Activated T-cell treated with anti-CD3 and anti-CD28 coated beads, Interleukin-2, amount 50 U/mL, for 48 hours (primary cell): ENCODE data around the gene RAB12.
"Not testable (repeated sequence)": the region's sequence is repeated elsewhere in the genome, so short reads cannot be mapped to it uniquely, and the experiment has no call there.

ENCODE experiments used
- DNase-seq, 2 experiments: peaks; one replicate each; pipeline ENCODE4 v3.0.0-alpha.2; 2020

The RAB12 gene

DNA sequence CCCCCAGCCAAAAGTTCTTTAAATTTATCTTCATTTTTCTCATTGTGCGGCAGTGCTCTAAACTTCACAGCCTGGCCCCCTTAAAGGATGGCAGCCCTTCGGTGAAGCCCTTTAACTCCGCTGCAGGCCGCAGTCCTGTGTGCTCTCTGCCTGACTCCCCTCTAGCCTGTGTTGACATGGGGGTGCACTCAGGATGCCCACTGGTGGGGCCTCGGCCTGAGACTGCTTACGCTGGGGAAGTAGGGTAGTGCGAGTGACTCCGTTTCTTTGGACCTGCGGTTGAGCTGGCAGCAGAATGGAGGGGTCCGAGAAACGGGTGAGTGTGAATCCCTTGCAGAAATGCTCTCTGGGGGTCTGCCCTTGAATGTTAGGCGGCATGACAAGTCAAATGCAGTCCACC, 5.6 kb downstream of the RAB12 start:
- no peak for DNase-seq

- DNase-seq, result no peak
Observed at GRCh38 chr18:8615397-8616027, 6.3 kb downstream of the RAB12 start.

- DNase-seq, result no peak
Observed at GRCh38 chr18:8616028-8616401, 6.8 kb downstream of the RAB12 start.

DNA sequence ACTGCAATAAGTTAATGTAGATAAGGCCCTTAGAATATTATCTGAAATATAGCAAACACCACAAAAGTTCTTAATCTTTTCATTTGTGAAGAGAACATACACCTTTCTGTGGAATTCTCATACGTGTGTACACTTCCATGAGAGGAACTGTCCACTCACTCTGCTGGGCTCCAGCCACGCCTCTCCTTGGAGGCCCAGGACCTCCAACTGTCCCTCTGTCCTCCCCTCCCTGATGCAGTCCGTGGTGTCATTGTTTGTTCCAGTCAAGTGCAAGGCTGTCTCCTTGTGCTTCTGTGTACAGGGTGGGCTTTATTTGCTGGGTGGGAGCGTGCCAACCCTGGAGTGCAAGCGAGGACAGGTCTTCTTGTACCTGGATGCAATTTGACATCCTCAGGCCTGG, 8.7 kb downstream of the RAB12 start:
- DNase-seq, result no peak

DNA sequence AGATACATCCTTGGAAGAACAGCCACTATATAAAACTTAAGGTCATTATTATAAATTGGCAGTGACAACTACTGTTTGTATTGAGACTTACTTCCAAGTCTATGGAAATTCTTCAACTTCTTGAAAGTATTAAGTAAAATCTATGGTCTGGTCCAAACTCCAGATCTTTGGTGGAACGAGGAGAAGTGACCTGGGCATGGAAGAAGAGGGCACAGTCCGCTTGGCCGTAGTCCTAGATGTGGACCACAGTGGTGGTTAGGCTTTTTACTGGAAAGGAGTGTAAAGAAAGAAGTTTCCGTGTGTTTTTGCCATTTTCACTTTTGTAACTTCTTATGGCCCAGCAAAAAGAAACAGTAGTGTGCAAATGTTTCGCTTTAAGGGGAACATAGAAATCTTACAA, 9.8 kb downstream of the RAB12 start:
- no peak for DNase-seq

GRCh38 chr18:8619835-8620577, 10.8 kb downstream of the RAB12 start:
- no peak for DNase-seq

GRCh38 chr18:8620845-8621244, 11.6 kb downstream of the RAB12 start:
- no peak for DNase-seq

DNA sequence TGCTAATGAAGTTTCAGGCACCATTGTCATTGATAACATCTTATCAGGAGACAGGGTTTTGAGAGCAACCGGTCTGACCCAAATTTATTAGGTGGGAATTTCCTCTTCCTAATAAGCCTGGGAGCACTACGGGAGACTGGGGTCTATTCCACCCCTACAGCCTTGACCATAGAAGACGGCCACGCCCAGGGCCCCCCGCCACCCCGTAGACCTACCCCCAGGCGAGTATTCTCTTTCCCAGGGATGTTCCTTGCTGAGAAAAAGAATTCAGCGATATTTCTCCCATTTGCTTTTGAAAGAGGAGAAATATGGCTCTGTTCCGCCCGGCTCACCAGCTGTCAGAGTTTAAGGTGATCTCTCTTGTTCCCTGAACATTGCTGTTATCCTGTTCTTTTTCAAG, 13.4 kb downstream of the RAB12 start:
- not testable (repeated sequence) for DNase-seq

DNA sequence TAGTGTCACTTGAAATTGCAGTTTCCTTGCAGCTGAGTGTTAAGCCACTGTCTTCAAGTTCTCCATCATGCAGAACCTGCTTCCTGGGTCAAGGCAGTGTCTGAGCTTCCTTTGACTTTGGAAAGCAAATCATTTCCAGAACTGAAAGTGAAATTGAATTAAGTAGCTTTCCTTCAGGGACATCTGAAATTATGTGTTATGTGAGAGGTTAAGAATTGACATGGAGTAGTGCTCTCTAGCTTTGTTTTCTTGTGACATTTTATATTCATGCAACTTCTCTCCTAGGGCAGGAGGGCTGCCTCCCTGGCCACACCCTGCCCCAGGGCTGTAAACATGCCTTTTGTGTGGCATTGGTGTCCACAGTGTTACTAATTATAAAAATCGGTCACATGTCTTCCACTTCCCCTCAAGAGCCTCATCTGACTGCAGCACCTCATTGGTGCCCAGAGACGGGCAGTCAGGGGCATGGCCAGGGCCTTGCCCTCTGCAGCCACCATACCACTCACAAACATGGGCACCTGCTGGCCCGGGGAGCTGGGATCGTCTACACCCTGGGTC, 14.4 kb downstream of the RAB12 start:
- no peak for DNase-seq

- no peak for DNase-seq
Observed at GRCh38 chr18:8625461-8626092, 16.3 kb downstream of the RAB12 start.

DNA sequence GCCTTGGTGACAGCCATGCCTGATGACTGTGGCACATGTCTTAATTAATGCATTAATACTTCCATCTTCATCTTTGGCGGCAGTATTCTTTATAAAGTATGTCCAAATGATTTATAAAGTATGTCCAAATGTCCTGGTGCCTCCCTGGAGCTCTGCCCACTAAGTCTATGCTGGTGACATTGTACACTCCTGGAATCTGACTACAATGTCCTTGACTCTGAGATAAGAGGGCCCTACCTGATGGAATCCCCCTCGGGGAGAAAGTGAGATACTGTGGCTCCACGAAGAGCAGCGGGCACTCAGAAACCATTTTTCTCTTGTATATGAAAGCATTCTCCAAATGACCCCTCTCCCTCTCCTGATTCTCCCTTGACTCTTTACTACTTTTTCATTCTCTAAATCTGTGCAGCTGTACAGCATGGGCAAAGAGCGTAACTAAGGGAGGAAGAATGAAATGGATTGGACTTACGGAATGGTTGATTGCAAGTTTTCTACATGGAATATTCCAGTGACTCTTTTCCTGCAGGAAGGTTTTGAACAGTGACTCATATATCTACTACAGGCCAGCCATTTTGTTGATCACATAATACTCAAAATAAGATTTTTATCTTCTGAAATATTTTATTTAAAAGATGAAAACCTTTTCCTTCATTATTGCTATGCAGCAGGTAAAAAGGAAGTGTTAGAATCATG, 17.3 kb downstream of the RAB12 start:
- DNase-seq, result no peak

- no peak for DNase-seq
Observed at GRCh38 chr18:8627107-8627472, 17.9 kb downstream of the RAB12 start.

GRCh38 chr18:8627540-8627939, 18.3 kb downstream of the RAB12 start:
- no peak for DNase-seq

- DNase-seq, result no peak
Observed at GRCh38 chr18:8629602-8630001, 20.4 kb downstream of the RAB12 start.

DNA sequence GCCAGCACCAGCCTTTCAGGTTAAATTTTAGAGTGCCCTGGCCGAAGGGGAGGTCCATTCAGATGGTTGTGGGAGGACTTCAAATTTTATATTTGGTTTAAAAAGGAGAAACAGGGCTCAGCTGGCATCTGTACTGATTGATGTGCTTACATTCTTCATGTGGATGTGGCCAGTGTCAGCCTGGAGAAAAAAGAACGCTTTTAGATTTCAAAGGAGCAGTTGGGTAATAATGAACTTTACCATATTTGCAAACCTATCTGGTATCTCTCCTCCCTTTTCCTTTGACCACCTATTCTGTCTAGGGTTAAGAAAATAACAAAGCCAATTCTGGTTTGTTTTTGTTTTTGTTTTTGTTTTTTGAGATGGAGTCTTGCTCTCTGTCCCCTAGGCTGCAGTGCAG, 21.3 kb downstream of the RAB12 start:
- DNase-seq, result no peak

- DNase-seq, result no peak
Observed at GRCh38 chr18:8631265-8631664, 22.0 kb downstream of the RAB12 start.

DNA sequence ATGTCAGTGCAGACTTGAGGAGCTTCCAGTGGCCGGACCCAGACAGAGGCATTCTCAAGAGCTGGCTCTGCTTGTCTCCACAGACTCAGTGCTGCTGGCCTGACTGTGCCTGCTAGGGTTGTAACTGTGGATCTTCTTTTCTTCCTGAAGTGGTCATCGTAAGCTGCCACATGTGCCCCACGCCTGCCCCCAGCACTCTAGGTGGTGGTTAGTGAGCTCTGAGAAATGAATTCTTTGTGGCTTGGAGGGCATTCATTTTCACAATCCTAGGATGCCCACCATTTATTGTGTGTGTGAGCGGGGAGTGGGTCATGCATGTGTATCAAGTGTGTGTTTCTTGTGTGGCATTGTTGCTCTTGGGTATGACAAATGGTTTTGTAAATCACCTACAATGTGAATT, 23.1 kb downstream of the RAB12 start:
- DNase-seq, result no peak

DNA sequence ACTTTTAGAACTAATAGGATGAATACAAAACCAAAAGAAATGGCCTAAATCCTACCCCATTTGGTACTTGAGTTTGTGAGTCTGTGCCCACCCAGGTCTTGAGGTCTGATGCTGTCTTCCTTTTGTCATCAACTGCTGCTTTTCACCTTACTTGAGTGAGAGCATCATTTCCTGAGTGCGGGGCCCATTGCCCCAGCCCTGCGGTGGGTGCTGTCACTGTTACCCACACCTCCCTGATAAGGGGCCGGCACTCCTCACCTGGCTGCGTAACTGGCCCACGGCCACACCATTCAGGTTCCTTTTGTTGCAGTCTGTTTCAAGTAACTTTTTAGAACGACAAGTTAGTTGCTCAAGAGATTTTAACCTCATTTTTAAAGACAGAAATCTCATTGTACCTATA, 25.3 kb downstream of the RAB12 start:
- no peak for DNase-seq

DNA sequence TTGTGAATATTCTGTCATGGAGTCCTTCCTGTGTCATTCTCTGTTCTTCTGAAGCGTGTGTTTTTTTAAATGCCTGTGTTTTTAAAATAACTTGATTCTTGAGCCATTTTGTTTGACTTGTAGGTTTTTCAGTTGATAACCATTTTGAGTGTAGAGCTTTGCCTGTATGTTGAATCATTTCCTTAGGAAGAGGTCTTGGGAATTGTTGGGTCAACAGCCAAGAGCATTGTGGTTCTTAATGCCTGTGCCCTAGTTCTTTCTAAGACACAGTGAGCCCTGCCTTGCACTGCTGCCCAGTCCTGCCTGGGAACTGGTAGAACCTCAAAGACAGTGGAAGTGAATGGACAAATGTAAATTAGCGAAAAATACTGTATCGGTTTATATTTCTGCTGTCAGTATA, 25.9 kb downstream of the RAB12 start:
- no peak for DNase-seq

DNA sequence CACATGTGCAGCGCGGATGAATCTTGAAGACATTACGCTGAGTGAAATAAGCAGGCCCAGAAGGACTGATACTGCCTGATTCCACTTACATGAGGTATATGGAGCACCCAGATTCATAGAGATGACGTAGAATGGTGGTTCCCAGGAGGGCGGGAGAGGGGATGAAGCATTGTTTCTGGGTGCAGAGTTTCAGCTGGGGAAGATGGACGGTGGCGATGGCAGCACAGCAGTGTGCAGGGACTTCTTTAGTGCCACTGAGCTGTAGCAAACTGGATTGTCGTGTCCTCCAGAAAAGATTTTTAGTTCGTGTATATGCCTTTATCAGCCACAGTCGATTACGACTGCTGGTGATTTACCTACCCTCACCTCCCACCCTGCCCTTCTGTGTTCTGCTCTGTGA, 30.5 kb downstream of the RAB12 start:
- DNase-seq, result no peak

- no peak for DNase-seq
Observed at GRCh38 chr18:8643326-8643878, 34.2 kb downstream of the RAB12 start.

- DNase-seq, result not testable (repeated sequence)
Observed at GRCh38 chr18:8647359-8647758, 38.1 kb downstream of the RAB12 start.
